GM21786 (cell line): ENCODE data around the gene MVD.

Experiments used
- ATAC-seq: cut with Tn5 transposase; IDR thresholded peaks from one replicate; pipeline ENCODE4 v1.9.1; 2021; ENCODE audit not compliant: unreplicated experiment

The MVD gene

DNA sequence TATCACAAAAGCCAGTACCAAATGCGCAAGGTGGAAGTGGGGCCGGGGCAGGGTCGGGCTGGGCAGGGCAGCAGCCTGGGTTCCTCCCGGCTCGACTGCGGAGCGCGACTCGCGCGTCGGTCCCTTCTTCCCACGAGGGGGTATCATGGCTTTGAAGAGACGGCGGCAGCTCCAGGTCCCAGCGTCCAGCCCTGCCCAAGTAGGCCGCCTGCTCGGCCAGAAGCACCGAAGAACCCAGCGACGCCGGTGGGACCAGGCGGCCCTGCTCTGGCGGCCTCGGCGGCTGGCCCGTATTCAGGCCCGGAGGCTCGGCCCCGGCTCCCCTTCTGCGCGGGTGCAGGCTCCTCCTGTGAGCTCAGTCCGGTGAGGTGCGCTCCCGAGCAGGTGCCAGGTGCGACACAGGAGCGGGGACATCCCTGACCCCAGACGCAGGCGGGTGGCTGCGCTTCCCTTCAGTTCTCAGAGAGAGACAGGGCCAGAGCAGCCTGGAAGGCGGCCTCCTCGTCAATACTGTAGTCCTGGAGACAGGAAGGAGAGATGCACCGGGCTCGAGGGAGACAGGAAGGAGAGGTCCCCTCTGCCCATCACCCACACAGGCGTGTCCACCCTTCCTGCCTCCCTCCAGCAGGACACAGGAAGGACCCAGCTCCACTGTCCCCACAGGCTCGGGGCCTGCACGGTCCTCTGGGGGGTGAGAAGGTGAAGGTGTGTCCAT is 34.4 kb upstream of the MVD start:
- ATAC-seq = no peak

- ATAC-seq = no peak
These were observed 33.5 kb upstream of the MVD start for GRCh38 chr16:88696441-88696840.

DNA sequence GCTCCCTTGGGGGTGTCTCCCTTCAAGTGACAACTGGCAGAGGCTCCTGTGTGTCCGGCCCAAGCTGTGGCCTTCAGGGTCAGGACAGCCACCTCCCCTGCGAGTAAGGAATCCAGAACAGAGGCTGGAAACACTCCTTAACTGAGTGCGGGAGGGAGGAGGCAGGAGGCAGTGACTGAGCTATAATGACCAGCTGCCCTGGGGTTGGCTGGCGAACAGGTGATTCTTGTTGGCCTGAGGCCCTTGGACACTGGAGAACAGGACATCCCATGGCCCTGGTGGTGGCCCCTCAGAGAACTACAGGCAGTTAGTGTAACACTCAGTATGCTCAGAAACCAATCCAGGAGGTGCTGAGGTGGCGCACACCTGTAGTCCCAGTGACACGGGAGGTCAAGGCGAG is 32.9 kb upstream of the MVD start:
- no peak for ATAC-seq

DNA sequence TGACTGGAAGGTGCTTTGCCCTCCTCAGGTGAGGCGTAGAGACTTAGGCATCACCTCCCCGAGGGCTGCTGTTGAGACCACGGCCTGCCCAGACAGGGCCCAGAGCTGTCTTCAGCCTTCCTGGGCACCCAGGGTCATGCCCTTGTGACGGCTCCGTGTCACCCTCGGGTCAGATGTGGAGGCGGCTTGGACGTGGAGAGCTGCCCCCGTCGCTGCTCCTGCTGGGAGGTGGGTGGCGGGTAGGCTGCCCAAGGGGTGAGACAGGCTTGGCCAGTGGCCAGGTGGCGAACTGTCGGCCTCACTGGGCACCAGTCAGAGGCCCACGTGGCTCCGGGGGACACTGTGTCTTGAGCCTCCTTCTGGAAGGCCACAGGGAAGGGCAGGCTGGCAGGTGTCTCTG is 32.3 kb upstream of the MVD start:
- ATAC-seq = no peak

DNA sequence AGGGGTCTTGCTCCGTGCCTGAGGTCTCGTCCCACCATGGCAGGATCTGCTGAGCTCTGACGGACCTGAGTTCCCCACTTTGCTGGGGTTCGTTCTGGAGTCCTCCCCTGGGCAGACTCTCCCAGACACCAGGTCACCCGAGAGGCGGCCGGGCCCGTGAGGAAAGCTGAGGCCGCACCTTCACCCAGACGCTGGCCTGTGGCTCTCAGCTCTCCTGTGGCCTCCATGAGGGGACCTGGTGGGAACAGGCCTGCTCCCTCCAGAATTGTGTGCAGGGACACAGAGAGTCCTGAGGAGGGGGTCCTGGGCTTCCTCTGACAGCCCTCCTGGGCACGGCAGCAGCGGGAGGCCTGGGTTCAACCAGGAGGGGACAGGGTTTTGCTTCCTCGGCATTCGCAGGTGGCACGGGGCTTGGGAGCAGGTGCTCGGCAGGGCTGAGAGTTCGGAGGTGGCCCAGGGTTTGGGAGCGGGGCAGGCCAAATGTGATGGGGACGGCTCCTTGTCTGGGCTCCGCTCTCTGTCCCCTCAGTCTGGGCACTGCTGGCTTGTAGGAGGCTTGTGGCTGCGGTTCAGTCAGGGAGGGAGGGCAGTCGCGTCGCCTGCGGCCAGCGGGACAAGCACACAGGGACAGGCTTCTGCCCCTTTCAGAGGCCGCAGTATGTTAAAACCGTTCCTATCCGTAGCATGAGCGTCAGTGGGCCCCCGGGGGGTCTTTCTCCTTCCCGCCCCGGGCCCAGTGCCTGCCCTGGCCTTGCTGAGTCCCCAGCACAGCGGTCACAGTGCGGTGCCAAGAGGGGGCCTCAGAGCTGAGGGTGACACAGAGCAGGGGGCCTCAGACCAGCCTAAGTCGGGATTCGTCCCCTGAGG is 31.6 kb upstream of the MVD start:
- ATAC-seq = no peak

DNA sequence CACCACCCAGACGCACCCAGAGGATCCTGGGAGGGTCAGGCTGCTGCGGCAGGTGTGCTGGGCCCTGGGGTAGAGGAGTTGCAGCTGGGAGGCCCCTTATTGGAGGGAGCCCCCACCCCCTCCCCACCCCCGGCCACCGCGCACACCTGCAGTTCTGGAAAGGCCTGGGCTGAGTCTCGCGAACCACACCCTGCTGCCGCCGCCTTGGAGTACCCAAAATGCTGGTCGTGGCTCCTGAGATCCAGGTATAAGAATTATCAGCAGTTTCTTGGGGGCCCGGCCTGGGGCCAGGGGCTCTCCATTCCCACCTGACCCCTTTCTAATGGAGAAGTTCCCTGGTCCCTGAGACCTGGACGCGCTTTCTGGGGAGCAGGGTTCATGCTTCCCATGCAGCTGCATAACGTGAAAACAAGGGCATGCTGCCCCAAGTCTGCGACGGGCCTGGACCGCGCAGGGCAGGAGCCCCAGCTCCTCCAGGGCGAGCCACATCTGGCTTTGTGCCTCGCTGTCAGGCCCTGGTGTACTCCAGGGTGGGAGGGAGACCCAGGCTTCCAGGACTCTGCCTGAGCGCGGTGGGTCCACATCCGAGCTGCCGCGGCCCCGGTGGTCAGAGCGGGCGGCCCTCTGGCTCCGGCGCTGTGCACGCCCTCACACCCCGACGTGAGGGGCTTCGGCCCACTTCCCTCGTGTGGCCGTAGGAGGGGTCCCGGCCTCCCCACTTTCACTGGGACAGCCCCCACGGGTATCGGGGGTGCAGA is 30.7 kb upstream of the MVD start:
- no peak for ATAC-seq

GRCh38 chr16:88692861-88693260 is 30.0 kb upstream of the MVD start:
- no peak for ATAC-seq

GRCh38 chr16:88691924-88692560 is 29.2 kb upstream of the MVD start:
- ATAC-seq = no peak

GRCh38 chr16:88691129-88691813 is 28.4 kb upstream of the MVD start:
- ATAC-seq = no peak

DNA sequence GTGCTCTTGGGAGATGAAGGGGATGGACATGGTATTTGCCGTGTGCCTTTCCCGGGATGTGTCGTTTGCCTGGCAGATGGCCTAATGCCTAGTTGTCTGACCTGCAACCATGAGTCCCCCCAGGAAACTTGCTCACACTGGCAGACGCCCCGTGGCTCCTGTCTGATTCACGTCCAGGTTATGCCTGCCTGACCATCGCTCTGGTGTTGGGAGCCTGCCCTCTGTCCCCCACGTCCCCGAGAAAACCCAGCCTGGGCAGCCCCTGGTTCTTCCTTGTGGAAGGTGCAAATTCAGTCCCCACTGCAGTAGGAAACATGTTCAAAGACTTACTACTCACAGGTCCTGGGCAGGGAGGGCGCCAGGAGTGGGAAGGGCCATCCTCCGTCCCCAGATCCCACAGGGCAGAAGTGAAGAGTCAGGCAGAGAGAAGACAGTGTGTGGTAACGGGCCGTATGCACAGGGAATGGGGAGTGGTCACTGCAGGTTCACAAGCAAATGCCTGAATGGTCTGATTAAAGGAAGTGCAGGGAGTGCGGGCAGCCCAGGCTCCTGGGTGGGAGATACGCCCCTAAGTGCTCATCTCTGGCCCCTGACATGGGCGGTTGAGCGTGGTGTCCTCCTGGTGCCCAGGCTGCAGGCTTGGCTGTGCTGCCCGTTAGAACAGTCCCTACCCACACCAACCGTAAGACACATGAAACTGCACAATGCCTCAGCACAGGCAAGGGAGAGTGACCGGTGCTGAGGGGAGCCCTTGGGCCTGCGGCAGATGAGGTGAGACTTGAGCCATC is 27.6 kb upstream of the MVD start:
- no peak for ATAC-seq

DNA sequence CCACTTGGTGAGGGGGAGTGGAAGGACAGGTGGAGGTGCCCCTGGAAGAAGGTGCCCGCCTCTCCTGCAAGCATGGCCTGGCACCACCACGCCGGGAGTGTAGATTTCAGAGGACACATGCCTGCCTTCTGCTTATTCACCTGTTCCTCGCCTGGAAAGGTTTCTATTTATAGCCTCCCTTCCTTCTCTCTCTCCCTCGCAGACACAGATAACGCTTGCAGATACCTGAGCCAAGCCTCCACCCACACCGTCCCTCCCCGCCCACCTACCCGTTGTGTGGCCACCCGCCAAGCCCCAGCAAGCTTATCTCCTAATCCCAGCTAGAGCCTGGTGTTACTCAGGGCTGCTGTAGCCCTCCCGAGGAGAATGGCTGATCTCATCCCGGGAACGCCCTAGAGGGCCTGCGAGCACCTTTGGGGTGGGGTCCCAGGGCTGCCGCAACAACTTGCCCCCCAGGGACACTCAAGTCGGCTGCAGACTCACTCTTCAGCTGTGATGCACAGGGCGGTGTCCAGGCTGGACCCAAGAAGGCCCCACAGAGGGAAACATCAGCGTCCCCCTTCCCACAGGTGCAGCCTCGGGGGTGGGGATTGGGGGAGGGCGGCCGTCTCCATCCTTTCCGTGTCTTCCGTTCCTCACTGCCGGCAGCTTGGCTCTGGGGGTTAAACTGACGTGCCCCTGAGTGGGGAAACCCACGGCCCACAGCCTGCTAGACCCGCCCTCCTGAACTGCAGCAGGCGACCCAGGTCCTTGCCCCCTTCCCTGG is 25.3 kb upstream of the MVD start:
- no peak for ATAC-seq

- ATAC-seq = no peak
These were observed 24.8 kb upstream of the MVD start for GRCh38 chr16:88687676-88688012.

DNA sequence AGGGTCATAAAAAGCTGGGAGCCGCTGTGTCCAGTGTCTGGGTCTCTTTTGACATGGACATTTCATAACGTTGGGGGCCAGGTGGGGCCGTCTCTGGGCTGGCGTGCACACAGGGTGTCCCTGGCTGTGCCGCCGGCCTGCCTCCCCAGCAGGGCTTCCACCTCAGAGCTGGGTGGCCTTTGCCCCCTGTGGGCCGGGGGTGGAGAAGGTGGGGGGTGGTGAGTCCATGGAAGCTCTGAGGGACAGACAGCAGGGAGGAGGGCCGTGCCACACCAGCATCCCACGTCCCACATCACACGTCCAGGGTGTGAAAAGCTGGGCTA is 24.3 kb upstream of the MVD start:
- no peak for ATAC-seq

GRCh38 chr16:88686439-88687253 is 23.8 kb upstream of the MVD start, which contains the start of gene SNAI3:
Gene SNAI3, minus strand, starts transcription at chr16:88686507. Its CDS starts 101 bp downstream, at chr16:88686406.
- ATAC-seq = peak; percentile 50

DNA sequence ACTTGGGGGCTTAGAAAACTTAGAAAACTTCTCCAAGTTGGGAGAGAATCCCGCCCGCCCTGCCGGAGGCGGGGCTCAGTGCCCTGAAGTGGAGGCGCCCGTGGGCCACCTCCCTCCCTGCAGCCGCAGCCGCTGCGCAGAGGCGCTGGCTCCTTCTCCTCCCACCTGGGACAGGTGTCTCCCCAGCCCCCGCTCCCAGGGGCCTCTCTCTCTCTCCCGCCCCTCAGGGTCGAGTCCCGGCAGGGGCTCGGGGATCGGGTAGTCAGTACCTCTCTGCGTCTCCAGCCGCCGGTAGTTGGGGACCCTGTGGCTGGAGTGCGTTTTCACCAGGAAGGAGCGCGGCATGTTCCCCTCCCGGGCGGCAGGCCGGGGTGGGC is 23.2 kb upstream of the MVD start:
- ATAC-seq = peak; percentile 12

DNA sequence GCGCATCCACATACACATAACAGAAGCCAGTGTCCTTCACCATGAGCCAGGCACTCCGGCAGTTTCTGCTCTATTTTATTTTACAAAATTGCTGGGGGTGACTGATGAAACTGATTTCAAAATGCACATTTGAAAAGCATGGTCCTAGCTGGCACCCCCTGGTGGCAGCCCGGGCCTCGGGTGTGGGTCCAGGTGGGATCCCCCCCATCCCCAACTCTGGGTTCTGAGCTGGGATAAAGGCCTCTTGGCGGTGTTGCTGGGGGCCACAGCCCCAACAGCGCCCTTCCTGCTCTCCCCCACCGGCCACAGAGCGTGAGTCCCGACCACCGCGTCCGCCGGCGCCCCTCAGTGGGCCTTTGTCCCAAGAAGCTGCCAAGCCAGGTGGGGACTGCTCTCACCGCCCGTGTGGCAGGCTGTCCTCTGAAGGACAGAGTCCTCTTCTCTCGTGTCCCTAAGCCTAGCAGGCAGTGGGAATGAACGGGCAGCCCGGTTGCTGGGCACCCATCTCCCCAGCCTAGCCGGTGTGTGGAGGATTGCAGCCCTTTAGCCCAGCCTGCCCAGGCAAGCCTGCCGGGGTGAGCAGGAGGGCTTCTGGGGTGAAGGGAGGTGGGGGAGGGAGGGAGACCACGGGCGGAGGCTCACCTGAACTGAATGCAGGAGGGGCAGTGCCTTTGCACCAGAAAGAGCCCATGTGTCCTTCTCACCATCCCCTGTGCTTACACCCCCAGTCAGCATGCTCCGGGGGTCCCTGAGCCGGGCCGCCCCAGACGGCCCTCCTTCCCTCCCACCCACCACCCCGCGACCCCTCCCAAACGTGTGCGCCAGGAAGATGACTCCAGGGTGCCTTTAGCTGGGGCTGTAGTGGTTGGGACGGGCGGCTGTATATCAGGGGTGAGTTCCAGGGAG is 22.5 kb upstream of the MVD start:
- no peak for ATAC-seq

DNA sequence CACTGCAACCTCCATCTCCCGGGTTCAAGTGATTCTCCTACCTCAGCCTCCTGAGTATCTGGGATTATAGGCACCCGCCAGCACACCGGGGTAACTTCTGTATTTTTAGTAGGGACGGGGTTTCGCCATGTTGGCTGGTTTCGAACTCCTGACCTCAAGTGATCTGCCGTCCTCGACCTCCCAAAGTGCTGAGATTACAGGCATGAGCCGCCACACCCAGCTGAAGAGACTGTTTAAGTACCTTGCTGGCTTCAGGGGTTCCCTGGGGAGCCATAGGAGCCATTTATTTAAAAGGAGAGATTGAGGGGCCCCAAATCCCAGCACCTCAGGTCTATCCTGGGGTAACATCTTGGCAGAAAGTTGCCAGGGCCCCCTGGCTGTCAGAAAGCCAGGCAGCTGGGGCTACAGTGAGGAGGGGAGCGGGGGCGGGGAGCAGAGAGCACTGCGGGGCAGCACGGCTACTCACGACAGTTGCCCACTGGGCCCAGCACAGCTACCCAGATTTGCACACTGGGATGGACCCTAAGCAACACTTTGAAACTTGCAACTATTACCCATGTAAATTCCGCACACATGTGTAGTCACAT is 21.8 kb upstream of the MVD start:
- no peak for ATAC-seq
